ENCODE data around the gene RHOV. TPM values are rescaled to one million over a fixed set of nuclear protein-coding genes. Genes with fewer than 3 reads are reported as not detected.

RHOV gene
- total RNA-seq, 1 experiment from 2014 or later, result 6.0 TPM

DNA sequence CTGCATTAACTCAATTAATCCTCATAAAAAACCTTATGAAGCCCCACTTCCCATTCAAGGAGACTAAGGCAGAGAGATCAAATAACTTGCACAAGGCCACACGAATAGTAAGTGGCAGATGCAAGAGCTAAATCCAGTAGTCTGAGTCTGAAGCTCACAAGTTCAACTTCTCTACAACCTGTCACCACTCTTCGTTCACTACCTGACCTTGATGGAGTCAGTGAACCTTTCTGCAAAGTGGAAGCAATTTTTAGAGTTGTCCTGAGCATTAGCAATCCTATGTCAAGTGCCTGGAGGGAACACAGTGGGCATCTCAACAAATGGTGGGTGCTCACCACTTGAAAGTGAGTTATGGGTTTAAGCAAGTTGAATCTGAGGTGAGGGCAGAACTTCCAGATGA lies 32.3 kb downstream of the RHOV start:
- Histone ChIP-seq H2AFZ (ENCODE audit: low read depth, low read length, poor library complexity, severe bottlenecking) (no peak overlapping the region), H3K27ac (ENCODE audit: low read depth, low read length) (no peak overlapping the region), H3K79me2 (ENCODE audit: insufficient read depth, low read length) (peaks cover 30% of the 10 kb centered on the region), H3K4me3 (replicated peaks in 1 of 2; ENCODE audit: low read depth in 1 of 2, low read length in 2 of 2) (no peak overlapping the region), H3K9me2 (ENCODE audit: insufficient read depth) (no peaks in the 10 kb centered on the region), H3K36me3 (ENCODE audit: control insufficient read depth in 1 of 2, insufficient read depth in 2 of 2, low read length in 2 of 2) (0 out of 4 replicates have a peak, but pooled peaks cover 0 to 4% of the 10 kb centered on the region in 2 experiments), H3K9ac (ENCODE audit: low read length) (no peak overlapping the region), H4K20me1 (ENCODE audit: insufficient read depth) (no peaks in the 10 kb centered on the region; the same call in 1 of the 2 replicates), H3K27me3 (ENCODE audit: insufficient read depth, low read length) (no peaks in the 10 kb centered on the region), H3K9me3 (ENCODE audit: control insufficient read depth in 1 of 2, insufficient read depth in 1 of 2, low read depth in 1 of 2, low read length in 2 of 2) (no peaks in the 10 kb centered on the region), H3K4me2 (ENCODE audit: low read length) (no peak overlapping the region), H3K4me1 (ENCODE audit: control insufficient read depth in 1 of 2, insufficient read depth in 2 of 2, low read length in 2 of 2) (peaks cover 24 to 36% of the 10 kb centered on the region in 2 experiments)
- ChIA-PET POLR2A (no interaction called here), CTCF (no interaction called here), RAD21 (ENCODE audit: low non-redundant PET in 1 of 2, low total read pairs in 2 of 2, uncharacterized antibody in 2 of 2, unreplicated experiment in 2 of 2) (no interaction called here)
- DNase-seq (ENCODE audit: low read depth, low spot score) (no peak), ATAC-seq (no peak)
- intact Hi-C loops (cut with micrococcal nuclease), result no loop called here
- TF ChIP-seq FOSL1 (IDR thresholded peaks at IDR 0.05; ENCODE audit: low read depth), result no peak
- no peak for TF ChIP-seq RAD21 (IDR thresholded peaks at IDR 0.05; ENCODE audit: low read depth)
- TF ChIP-seq ELF1 (IDR thresholded peaks at IDR 0.05; ENCODE audit: borderline replicate concordance, low read depth), result no peak
- no peak for TF ChIP-seq SRF (IDR thresholded peaks at IDR 0.05; ENCODE audit: low read depth)
- TF ChIP-seq, protein P1, sequence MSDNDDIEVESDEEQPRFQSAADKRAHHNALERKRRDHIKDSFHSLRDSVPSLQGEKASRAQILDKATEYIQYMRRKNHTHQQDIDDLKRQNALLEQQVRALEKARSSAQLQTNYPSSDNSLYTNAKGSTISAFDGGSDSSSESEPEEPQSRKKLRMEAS (IDR thresholded peaks at IDR 0.05), result no peak
- no peak for TF ChIP-seq EGR1 (IDR thresholded peaks at IDR 0.05; ENCODE audit: low read depth)
- TF ChIP-seq CBX3 (IDR thresholded peaks at IDR 0.05; ENCODE audit: low read depth), result no peak
- no peak for TF ChIP-seq EZH2 (IDR thresholded peaks at IDR 0.05)
- TF ChIP-seq, protein P2, sequence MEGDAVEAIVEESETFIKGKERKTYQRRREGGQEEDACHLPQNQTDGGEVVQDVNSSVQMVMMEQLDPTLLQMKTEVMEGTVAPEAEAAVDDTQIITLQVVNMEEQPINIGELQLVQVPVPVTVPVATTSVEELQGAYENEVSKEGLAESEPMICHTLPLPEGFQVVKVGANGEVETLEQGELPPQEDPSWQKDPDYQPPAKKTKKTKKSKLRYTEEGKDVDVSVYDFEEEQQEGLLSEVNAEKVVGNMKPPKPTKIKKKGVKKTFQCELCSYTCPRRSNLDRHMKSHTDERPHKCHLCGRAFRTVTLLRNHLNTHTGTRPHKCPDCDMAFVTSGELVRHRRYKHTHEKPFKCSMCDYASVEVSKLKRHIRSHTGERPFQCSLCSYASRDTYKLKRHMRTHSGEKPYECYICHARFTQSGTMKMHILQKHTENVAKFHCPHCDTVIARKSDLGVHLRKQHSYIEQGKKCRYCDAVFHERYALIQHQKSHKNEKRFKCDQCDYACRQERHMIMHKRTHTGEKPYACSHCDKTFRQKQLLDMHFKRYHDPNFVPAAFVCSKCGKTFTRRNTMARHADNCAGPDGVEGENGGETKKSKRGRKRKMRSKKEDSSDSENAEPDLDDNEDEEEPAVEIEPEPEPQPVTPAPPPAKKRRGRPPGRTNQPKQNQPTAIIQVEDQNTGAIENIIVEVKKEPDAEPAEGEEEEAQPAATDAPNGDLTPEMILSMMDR (IDR thresholded peaks at IDR 0.05 in 2 of 3, conservative IDR thresholded peaks at IDR 0.05 in 1 of 3; ENCODE audit: borderline replicate concordance in 1 of 3, insufficient read depth in 1 of 3, low read depth in 2 of 3, low read length in 2 of 3), result no peak
- TF ChIP-seq ZFX (IDR thresholded peaks at IDR 0.05), result no peak
- BruUV-seq (replicated peaks), result no TSS peak
